GM12891 (cell line): ENCODE data around the gene ACE2.

ENCODE experiments used
- DNase-seq: peaks from one replicate; pipeline ENCODE4 v3.0.0; 2011; ENCODE audit warnings: low spot score; ENCODE audit not compliant: insufficient read length
- FAIRE-seq: peaks from 2 replicates; lab custom pipeline; 2011; peaks lifted over from hg19 to GRCh38; lab: Jason Lieb, UNC
- PAX5 ChIP-seq: IDR thresholded peaks from 2 replicates; pipeline ENCODE4 v1.6.1; 2011; ENCODE audit warnings: low read length, moderate library complexity, mild to moderate bottlenecking; ENCODE audit not compliant: insufficient read depth, severe bottlenecking
- POLR2A ChIP-seq: IDR thresholded peaks from 2 replicates; pipeline ENCODE4 v1.6.1; 2011; ENCODE audit warnings: low read depth, low read length, control low read depth
- POLR2AphosphoS5 ChIP-seq: IDR thresholded peaks from 2 replicates; pipeline ENCODE4 v1.6.1; 2011; ENCODE audit warnings: low read depth, low read length, control low read depth
- POU2F2 ChIP-seq: IDR thresholded peaks from 2 replicates; pipeline ENCODE4 v1.6.1; 2011; ENCODE audit warnings: low read depth, mild to moderate bottlenecking, control low read depth, low read length, moderate library complexity
- SPI1 ChIP-seq: IDR thresholded peaks from 2 replicates; pipeline ENCODE4 v1.6.1; 2011; ENCODE audit warnings: low read depth, low read length, control low read depth
- TAF1 ChIP-seq: IDR thresholded peaks from 2 replicates; pipeline ENCODE4 v1.6.1; 2011; ENCODE audit warnings: low read depth, low read length, control low read depth

Gene ACE2

GRCh38 chrX:15514279-15514678 is 86.5 kb downstream of the ACE2 start:
- DNase-seq (no peak), FAIRE-seq (no peak)
- no peak for TF ChIP-seq TAF1
- TF ChIP-seq POLR2A = no peak
- TF ChIP-seq PAX5 = no peak
- TF ChIP-seq POU2F2 = no peak

GRCh38 chrX:15512401-15512965 is 88.3 kb downstream of the ACE2 start:
- no peak for TF ChIP-seq TAF1
- TF ChIP-seq POLR2AphosphoS5 = no peak
- no peak for TF ChIP-seq SPI1
- TF ChIP-seq PAX5 = no peak
- no peak for TF ChIP-seq POU2F2
- TF ChIP-seq POLR2A = no peak
- FAIRE-seq = no peak
- DNase-seq = no peak

DNA sequence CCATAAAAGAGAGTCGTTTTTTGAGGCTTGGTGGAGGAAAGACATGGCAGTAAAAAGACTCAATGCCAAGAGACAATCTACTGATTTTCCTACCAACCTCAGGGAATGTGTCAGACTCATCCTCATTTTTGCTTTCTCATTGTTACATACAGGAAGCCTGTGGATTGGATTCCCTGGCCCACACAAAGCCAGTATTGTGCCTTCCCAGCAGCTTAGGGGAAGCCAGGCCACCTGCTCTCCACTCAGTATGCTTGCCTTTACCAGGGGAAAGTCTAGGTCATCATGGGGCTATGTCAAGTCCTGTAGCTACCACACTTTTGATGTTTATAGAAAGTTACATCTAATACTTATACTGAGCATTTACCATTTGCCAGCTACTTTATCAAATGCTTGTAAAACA is 89.2 kb downstream of the ACE2 start:
- no peak for TF ChIP-seq POU2F2
- TF ChIP-seq POLR2A = no peak
- no peak for TF ChIP-seq TAF1
- TF ChIP-seq POLR2AphosphoS5 = no peak
- no peak for TF ChIP-seq SPI1
- FAIRE-seq (no peak), DNase-seq (no peak)
